ENCODE measurements around the gene PTPRJ.
"Not testable (repeated sequence)": the region's sequence is repeated elsewhere in the genome, so short reads cannot be mapped to it uniquely, and the experiment has no call there.

The PTPRJ gene

GRCh38 chr11:48018528-48019216 lies 38.3 kb downstream of the PTPRJ start:
- DNase-seq: no peak

- no peak for DNase-seq
Observed at GRCh38 chr11:48019217-48019584, 38.8 kb downstream of the PTPRJ start.

- DNase-seq: no peak
Observed at GRCh38 chr11:48019595-48019994, 39.2 kb downstream of the PTPRJ start.

- no peak for DNase-seq
Observed at GRCh38 chr11:48020092-48020755, 39.9 kb downstream of the PTPRJ start.

GRCh38 chr11:48021201-48021820 lies 41.0 kb downstream of the PTPRJ start:
- DNase-seq: not testable (repeated sequence)

DNA sequence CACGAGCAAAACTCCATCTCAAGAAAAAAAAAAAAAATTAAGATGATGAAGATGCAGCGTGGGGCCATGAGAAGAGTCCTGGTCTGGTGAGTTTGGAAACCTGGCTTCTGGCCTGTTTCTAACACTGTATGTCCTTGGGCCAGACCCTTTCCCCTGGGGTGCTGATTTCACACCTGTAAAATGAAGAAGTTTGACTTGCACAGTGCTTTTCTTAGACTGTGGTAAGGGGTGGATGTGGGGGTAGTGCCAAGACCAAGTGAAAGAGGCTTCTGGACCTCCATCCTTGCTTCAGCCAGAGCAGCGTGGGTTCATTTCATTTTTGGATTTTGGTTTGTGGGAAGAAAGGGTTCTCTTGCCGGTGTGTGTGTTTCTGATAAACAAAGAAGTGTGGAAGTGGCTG lies 42.1 kb downstream of the PTPRJ start:
- no peak for DNase-seq

DNA sequence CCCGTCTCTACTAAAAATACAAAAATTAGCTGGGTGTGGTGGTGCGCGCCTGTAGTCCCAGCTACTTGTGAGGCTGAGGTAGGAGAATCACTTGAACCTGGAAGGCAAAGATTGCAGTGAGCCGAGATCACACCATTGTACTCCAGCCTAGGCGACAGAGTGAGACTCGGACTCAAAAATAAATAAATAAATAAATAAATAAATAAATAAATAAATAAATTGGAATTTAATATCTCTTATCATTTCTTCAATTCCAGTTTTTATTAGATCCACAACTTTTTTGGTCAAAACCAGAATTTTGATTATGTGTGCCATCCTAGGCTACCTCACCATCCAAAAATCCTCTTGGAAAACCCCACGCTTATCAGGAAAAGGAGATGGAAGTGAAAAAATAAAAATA lies 43.2 kb downstream of the PTPRJ start:
- DNase-seq: not testable (repeated sequence)

- no peak for DNase-seq
Observed at GRCh38 chr11:48024635-48025071, 44.3 kb downstream of the PTPRJ start.

DNA sequence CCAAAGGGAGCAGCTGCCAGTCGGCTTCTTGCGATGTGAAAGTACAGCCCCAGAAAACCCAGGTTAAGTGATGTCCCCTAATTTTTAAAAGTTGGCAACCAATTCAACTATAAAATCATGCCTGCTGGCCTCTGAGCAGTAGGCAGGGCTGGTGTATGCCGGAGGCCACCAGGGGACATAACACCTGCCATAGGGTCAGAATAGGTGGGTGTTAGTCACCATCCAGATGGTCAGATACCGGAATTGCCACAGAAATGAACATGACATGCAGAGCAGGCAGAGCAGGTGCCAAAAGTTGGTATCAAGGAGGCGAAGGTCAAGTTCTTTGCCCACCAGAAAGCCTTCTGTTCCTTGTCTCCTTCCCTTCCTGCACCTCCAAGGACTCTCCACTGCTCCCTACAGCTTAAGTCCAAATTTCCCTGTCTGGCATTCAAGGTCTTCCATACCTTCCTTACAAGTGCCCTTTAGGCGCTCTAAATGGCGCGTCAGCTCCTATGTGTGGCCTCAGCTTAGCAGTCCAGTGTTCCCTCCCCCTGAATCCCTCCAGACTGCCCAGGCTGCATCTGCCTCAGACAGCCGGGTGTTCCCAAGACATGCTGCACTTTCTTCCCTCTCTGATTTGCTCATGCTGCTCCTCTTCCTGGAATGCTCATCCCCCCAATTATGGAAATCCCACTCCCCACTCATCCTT lies 45.1 kb downstream of the PTPRJ start:
- no peak for DNase-seq

DNA sequence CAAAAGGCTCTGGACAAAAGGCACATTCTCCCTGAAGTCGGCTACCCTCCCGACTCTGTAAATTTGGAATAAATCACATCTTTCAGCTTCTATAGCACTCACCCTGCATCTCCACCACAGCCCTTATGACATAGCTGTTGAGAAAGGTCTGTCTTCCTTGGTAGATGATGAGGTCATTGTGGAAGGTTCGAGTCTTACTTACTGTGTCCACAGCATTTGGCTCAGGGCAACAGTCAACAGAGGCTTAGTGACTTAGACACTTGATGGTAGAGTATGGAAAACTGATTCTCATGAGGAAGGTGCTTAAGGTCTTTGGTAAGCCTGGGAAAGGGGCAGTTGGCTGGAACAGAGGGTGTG lies 45.6 kb downstream of the PTPRJ start:
- DNase-seq: no peak

GRCh38 chr11:48028914-48029680 lies 48.7 kb downstream of the PTPRJ start:
- no peak for DNase-seq

DNA sequence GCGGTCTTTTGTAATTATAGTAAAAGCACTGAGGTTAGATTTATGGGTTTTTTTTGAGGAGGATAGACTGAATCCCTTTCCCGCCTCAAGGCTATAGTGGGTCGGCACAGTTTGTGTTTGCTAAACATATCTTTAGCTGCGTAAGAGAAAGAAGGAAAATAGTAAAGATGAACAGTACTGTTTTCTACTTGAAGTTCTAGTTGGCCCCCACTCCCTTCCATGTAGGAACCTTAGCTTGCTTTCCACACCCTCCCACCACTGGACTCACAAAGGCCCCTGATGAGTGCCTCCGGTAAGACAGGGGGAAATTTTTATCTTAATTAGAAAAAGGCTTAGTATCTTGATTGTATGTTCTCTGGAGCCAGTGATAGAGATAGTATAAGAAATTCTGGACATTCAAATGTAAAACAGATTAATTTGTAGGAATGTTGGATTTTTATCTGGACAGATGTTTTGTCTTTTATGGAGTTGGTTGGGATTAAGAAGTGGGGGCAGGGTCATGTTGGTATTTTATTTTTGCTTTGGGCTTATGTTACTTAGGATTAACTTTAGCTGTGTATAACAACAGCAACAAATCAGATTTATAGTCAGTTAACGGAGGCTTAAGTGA lies 49.4 kb downstream of the PTPRJ start:
- DNase-seq: no peak

- DNase-seq: no peak
Observed at GRCh38 chr11:48031602-48032001, 51.2 kb downstream of the PTPRJ start.

GRCh38 chr11:48032721-48033120 lies 52.4 kb downstream of the PTPRJ start:
- no peak for DNase-seq

DNA sequence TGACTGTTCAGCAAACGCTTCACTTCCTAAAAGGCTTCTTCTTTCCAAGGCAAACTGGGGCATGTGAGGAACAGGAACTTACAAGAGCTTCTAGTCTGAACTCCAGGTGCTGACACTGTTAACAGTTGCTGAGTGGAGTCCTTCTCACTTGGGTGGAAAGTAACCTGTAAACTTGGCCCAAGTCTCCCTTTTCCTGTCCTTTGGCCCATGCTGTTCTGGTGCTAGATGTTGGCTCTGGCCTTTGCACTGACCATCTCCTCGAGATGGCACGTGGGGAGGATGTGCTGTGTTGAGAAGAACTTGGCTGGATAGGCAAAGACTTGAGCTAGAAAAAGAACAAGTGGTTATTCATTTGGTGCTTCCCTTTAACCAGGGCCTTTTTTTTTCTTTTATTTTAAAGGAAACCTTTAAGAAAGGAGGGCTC lies 53.6 kb downstream of the PTPRJ start:
- DNase-seq: no peak

- DNase-seq: no peak
Observed at GRCh38 chr11:48034926-48035871, 54.8 kb downstream of the PTPRJ start.

- DNase-seq: no peak
Observed at GRCh38 chr11:48036011-48036410, 55.7 kb downstream of the PTPRJ start.

DNA sequence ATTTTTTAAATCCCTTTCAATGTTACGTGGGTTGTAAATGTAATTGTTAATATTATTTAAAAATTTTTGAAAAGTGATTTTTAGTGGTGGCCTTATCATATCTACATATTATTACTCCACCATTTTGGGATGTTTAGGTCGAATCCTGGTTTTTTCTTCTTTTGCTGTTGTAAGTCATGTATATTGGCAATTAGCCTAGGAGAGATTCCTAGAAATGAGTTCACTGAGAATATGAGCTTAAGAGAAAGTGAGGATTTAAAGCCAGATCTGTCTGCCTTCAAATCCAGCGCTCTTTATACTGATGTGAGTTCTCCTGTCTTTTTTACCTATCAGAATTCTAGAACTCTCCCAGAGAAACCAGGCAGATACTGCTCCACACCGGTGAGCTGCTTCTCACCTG lies 56.1 kb downstream of the PTPRJ start:
- DNase-seq: no peak

DNA sequence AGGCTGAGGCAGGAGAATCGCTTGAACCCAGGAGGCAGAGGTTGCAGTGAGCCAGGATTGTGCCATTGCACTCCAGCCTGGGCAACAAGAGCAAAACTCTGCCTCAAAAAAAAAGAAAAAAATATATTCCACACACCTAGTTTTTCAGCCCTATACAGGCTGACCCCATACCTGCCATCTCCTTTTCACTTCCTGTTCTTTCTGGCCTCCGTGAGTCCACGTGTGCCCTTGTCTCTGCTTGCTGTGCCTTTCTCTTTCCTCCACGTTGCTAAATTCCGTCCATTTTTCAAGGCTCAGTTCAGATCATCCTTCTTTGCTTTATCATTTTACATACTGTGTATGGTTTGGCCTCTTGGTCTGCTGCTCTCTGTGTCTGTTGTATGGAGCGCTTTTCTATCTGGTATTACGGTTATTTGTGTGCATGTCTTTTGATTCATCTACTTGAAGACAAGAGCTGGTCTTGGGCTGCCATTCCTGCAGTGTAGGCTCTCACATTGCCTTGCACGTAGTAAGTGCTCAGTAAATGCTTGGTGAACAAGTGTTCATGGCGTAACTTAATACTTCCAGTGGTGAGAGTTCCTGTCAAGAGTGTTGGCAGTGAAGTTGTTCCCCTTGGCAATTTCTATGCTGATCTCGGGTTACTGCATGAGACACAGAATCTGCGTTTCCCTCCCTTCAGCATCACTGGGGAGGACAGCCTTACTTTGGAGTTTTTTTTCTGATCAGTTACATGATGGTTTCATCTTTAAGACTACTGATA lies 57.5 kb downstream of the PTPRJ start:
- no peak for DNase-seq

DNA sequence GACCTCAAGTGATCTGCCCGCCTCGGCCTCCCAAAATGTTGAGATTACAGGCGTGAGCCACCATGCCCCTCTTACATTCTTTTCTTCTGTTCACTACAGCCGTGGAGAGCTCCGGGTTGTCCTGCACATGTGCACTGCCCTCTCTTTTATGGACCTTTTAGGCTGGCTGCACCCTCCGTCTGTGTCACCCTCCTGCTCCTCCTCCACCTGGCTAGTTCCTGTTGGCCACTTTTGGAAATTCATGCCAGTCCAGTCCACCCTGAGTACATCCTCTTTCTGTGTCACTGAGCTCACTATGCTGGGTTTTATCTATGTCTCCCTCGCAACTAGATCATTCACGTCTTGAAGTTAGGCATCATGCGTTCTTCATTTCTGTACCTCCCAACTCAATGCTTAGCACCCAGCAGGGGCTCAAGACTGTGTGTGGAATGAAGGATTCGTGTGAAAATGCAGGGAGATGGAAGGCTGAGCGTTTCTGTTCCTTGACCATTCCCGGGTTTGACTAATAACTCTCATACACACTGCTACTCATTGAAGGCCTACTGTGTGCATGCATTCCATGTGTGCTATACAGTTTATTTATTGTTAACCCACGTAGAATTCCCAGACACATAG lies 60.6 kb downstream of the PTPRJ start:
- no peak for DNase-seq
